IPS DF 6.9 (cell line): ENCODE measurements around the gene OST4.

Experiments
- DNase-seq: peaks from one replicate; pipeline ENCODE4 v3.0.0-alpha.2; 2013; ENCODE audit warnings: low read depth, low spot score
- H3K27ac ChIP-seq: one replicate; pipeline ENCODE4 v1.5.1; 2013; ENCODE audit warnings: low read length, control low read depth
- H3K27me3 ChIP-seq: 2 replicates; pipeline ENCODE4 v1.6.1; 2013; ENCODE audit warnings: mild to moderate bottlenecking, low read length; ENCODE audit not compliant: control insufficient read depth, insufficient read depth
- H3K36me3 ChIP-seq: 2 replicates; pipeline ENCODE4 v1.6.1; 2013; ENCODE audit warnings: low read length; ENCODE audit not compliant: control insufficient read depth, insufficient read depth
- H3K4me1 ChIP-seq: 2 replicates; pipeline ENCODE4 v1.6.1; 2013; ENCODE audit warnings: low read length; ENCODE audit not compliant: control insufficient read depth, insufficient read depth
- H3K4me3 ChIP-seq: 2 replicates; pipeline ENCODE4 v1.5.1; 2013; ENCODE audit warnings: mild to moderate bottlenecking, low read length
- H3K9me3 ChIP-seq: 2 replicates; pipeline ENCODE4 v1.6.1; 2013; ENCODE audit warnings: low read length, inconsistent platforms; ENCODE audit not compliant: control insufficient read depth, insufficient read depth
- WGBS: extraction: QIAGEN DNeasy Blood & Tissue Kit; methylation state at CpG from one replicate; pipeline ENCODE4 v1.1.7; 2013; ENCODE audit warnings: mixed read lengths, missing lambda C conversion rate; ENCODE audit not compliant: insufficient read length, insufficient coverage; 5-methylcytosine and 5-hydroxymethylcytosine counted together

The OST4 gene

DNA sequence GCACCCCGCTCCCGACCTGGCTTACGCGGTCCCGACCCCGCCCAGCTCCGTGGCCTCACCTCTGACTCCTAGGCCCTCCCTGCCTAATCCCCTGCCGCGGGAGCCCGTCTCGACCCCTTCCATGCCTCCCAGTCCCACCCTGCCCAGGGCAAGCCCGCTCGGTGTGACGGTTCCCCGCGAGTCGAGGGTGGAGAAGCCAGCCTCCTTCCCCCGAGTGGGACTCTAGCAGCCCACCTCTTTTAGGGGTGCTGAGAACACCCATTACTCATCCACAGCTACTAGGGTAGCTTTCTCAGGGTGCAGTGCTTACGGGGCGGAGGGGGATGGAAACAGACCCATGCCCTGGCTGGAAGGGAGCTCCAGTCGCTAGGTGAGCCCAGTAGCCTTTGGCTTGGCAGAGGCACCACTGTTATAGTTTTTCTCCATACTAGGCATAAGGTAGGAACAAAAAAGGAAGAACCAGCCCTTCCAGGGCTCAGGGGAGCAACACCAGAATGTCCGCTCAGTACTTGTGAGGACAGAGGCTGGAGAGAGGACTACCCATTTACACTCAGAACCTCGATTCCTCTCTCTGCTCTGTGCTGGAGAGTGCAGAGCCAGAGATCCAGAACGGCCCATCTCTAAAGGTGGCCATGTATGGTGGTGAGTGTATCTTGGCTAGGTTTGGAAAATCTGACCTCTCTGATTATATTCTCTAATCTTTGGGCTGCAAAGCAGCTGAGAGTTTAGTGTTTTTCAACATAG lies 19.4 kb downstream of the OST4 start:
- Histone ChIP-seq H3K27me3 (no peaks in the 10 kb centered on the region), H3K36me3 (peaks cover 6% of the 10 kb centered on the region; the same call in 1 of the 2 replicates), H3K4me3 (peak overlapping the region; percentile 88), H3K4me1 (no peaks in the 10 kb centered on the region), H3K9me3 (no peaks in the 10 kb centered on the region), H3K27ac (no peak overlapping the region)
- no CpG with 5 or more reads among the region's 24 CpGs for WGBS
- DNase-seq = no peak

GRCh38 chr2:27050996-27051901 lies 20.2 kb downstream of the OST4 start, which contains the start of gene AGBL5:
AGBL5 (plus strand) TSS chr2:27051668; CDS start chr2:27052959, 1,291 bp downstream.
- Histone ChIP-seq H3K4me3 (peak within 1 kb of the TSS; percentile 88), H3K9me3 (no peaks in the 10 kb centered on the region), H3K4me1 (no peaks in the 10 kb centered on the region), H3K27me3 (no peaks in the 10 kb centered on the region), H3K36me3 (peaks cover 6% of the 10 kb centered on the region; the same call in 1 of the 2 replicates), H3K27ac (no peak within 1 kb of the TSS)
- WGBS = no CpG with 5 or more reads among the region's 67 CpGs
- DNase-seq = peak; percentile 88

- whole genome bisulfite sequencing = no CpG with 5 or more reads among the region's 48 CpGs
- peak; percentile 80 for DNase-seq
Measured at GRCh38 chr2:27050281-27050995, 21.0 kb downstream of the OST4 start.

DNA sequence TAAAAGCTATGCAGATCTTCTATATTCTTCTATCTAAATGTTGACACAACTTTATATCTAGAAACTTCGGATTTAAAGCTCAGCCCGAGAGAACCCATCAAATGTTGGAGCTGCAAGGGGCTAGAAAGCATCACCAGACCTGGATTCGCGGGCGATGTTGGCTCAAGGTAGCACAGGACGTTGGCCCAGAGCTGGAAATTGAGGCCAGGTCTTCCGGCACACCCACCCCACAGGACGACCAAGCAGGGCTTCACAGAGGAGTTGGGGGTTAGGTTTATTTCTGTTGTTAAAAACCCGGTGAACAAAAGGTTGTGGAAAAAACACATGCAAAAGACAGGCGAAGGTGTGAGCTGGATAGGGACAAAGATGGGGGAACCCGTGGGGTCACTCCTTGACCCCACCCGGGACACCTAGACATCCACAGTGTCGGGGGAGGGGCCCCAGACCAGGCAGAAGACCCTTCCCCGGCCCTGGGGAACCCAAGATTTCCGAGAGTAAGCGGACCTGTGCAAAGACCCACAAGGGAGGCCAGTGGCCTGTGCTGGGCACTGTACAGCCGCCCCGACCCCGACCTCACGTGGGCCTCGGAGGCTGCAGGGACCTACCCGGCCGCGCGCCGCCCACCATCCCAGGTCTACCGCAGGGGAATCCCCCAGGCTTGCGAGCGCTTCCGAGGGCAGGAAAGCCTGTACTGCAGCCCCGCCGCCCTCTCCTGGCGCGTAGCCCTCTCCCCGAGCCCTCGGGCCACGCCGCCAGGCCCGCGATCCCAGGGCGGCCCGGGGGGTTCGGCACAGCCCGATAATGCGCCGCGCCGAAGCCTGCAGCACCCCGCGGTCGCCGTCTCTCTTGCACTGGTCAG lies 21.8 kb downstream of the OST4 start:
- Histone ChIP-seq H3K27ac (no peak overlapping the region), H3K27me3 (no peaks in the 10 kb centered on the region), H3K4me3 (peak overlapping the region; percentile 88), H3K9me3 (no peaks in the 10 kb centered on the region), H3K4me1 (no peaks in the 10 kb centered on the region), H3K36me3 (no peaks in the 10 kb centered on the region; the same call in 1 of the 2 replicates)
- WGBS = no CpG with 5 or more reads among the region's 52 CpGs
- no peak for DNase-seq

More at GRCh38 chr2:27050281-27050995, 21.0 kb downstream of the OST4 start:
- Histone ChIP-seq H3K36me3 (peaks cover 3% of the 10 kb centered on the region; the same call in 1 of the 2 replicates), H3K4me1 (no peaks in the 10 kb centered on the region), H3K27me3 (no peaks in the 10 kb centered on the region), H3K4me3 (peak overlapping the region; percentile 88; the same call in 1 of the 2 replicates), H3K27ac (no peak overlapping the region), H3K9me3 (no peaks in the 10 kb centered on the region)

DNA sequence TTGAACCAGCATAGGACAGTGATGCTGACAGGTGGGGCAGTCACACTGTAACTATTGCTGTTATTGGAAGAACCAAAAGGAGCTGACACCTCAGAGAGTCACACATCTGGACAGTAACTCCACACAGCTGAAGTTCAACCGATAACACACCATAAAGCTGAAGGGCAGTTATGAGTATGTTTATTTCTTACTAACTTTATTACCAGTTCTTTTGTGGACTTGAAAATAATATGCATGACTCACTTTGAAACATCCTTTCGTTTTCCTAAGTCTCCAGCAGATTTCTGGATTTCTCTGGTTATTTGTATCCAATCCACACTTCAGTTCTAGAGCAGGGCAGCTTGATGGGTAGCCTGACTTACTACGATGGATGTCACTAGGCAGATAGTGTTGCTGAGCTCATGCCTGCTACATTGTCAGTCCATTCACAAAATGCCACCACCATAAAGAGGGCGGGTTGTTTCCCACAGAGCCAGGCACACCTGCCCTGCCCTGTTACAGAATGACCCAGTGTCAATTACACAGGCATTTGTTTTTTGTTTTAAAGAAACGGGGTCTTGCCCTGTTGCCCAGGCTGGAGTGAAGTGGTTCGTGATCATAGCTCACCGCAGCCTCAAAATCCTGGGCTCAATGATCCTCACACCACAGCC lies 28.3 kb downstream of the OST4 start:
- H3K36me3 ChIP-seq = peaks cover 15% of the 10 kb centered on the region
- no peak overlapping the region for H3K27ac ChIP-seq
- DNase-seq = no peak
- no peaks in the 10 kb centered on the region for H3K9me3 ChIP-seq
- no peak overlapping the region for H3K4me3 ChIP-seq
- WGBS = no CpG with 5 or more reads among the region's 7 CpGs
- no peaks in the 10 kb centered on the region for H3K4me1 ChIP-seq
- no peaks in the 10 kb centered on the region for H3K27me3 ChIP-seq

GRCh38 chr2:27042159-27042661 lies 29.2 kb downstream of the OST4 start:
- Histone ChIP-seq H3K9me3 (no peaks in the 10 kb centered on the region), H3K4me3 (no peak overlapping the region), H3K4me1 (no peaks in the 10 kb centered on the region), H3K36me3 (peaks cover 23% of the 10 kb centered on the region), H3K27ac (no peak overlapping the region), H3K27me3 (no peaks in the 10 kb centered on the region)
- no CpG with 5 or more reads among the region's 10 CpGs for WGBS
- no peak for DNase-seq

DNA sequence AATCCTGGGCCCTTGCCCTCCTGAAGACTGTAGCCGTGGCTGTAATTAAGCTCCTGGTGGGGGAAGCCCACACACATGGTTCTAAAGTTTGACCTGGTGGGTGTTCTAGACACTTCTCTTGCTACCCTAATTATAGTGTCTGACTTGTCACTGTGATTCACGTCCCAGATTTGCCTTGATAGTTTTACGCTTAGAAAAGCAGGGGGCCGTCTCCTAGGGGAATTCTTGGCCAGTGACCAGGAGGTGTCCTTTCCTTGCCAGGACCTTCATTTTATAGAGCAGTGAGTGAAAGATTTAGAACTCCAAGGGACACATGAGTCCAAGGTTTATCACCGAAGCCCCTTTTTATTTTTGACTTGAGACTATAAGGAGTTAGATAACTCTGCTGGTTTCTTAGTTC lies 29.7 kb downstream of the OST4 start:
- Histone ChIP-seq H3K27ac (no peak overlapping the region), H3K9me3 (no peaks in the 10 kb centered on the region), H3K4me1 (no peaks in the 10 kb centered on the region), H3K27me3 (no peaks in the 10 kb centered on the region), H3K36me3 (peaks cover 26% of the 10 kb centered on the region), H3K4me3 (no peak overlapping the region)
- no peak for DNase-seq
- WGBS = no CpG with 5 or more reads among the region's 5 CpGs

- H3K9me3 ChIP-seq = no peaks in the 10 kb centered on the region
- no peaks in the 10 kb centered on the region for H3K27me3 ChIP-seq
- no peaks in the 10 kb centered on the region for H3K4me1 ChIP-seq
- no CpG with 5 or more reads among the region's 8 CpGs for WGBS
- H3K27ac ChIP-seq = no peak overlapping the region
- DNase-seq = no peak
- H3K36me3 ChIP-seq = peaks cover 36% of the 10 kb centered on the region
- H3K4me3 ChIP-seq = no peak overlapping the region
Measured at GRCh38 chr2:27040282-27040681, 31.2 kb downstream of the OST4 start.

DNA sequence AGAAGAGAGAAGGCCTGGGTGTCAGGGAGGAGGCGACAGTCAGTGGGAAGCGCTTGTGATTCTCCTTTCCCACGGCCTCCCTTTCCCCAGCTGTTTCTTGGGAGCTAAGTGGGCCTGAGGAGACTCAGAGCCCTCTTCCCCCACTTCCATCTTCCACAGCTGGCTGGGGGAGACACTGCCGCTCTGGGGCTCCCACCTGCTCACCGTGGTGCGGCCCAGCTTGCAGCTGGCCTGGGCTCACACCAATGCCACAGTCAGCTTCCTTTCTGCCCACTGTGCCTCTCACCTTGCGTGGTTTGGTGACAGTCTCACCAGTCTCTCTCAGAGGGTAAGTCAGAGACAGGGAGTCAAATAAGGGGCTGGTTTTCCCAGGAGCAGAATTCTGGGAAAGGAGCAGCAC lies 31.6 kb downstream of the OST4 start:
- H3K36me3 ChIP-seq = peaks cover 36% of the 10 kb centered on the region
- H3K9me3 ChIP-seq = no peaks in the 10 kb centered on the region
- DNase-seq = no peak
- H3K4me1 ChIP-seq = no peaks in the 10 kb centered on the region
- no peak overlapping the region for H3K4me3 ChIP-seq
- no CpG with 5 or more reads among the region's 7 CpGs for WGBS
- no peak overlapping the region for H3K27ac ChIP-seq
- no peaks in the 10 kb centered on the region for H3K27me3 ChIP-seq
